Endothelial cell of umbilical vein (primary cell): ENCODE results near the gene RAC3. TPM values are rescaled to one million over a fixed set of nuclear protein-coding genes. Genes with fewer than 3 reads are reported as not detected.

ENCODE experiments used
- BruUV-seq: library from RNA; stranded (reverse); fragments of 400-500 nt; replicated peaks from 2 replicates; lab custom pipeline; 2021; lab: Mats Ljungman, UMichigan
- CTCF ChIA-PET: fragments of 300-600, 350-600 bp; sonication (Branson Sonifier 250); formaldehyde crosslinking; loops from one replicate; lab custom pipeline; 2021; ENCODE audit warnings: antibody characterized with exemption, inconsistent platforms; lab: Charles Lee
- POLR2A ChIA-PET: fragments of 300-600, 350-600 bp; sonication (Branson Sonifier 250); formaldehyde crosslinking; loops from one replicate; lab custom pipeline; 2021; ENCODE audit warnings: antibody characterized with exemption, inconsistent platforms; lab: Charles Lee
- DNase-seq: peaks from one replicate; pipeline ENCODE4 v3.0.0-alpha.2; 2011; ENCODE audit warnings: low read depth, low spot score
- FAIRE-seq: peaks from 2 replicates; lab custom pipeline; 2011; peaks lifted over from hg19 to GRCh38; lab: Jason Lieb, UNC
- H2AFZ ChIP-seq: 2 replicates; pipeline ENCODE4 v1.6.0; 2012; ENCODE audit warnings: low read depth, low read length, control low read depth, inconsistent platforms
- H3K27ac ChIP-seq: 2 replicates; pipeline ENCODE4 v1.5.1; 2011; ENCODE audit warnings: low read depth, mild to moderate bottlenecking, control low read depth, low read length, moderate library complexity; ENCODE audit not compliant: insufficient read depth
- H3K27me3 ChIP-seq, 2 experiments: 2 replicates each; pipeline versions ENCODE4 v1.6.0 to v1.6.1; 2011; ENCODE audit warnings: low read length in 2 of 2, mixed read lengths in 1 of 2; ENCODE audit not compliant: control insufficient read depth in 2 of 2, insufficient read depth in 2 of 2
- H3K36me3 ChIP-seq, 2 experiments: 2 replicates in 1 of 2; 3 replicates in 1 of 2; pipeline ENCODE4 v1.5.1; 2011; ENCODE audit warnings: low read length in 2 of 2, mild to moderate bottlenecking in 1 of 2, moderate library complexity in 1 of 2; ENCODE audit not compliant: control insufficient read depth in 2 of 2, insufficient read depth in 2 of 2; ENCODE audit errors: extremely low read depth in 1 of 2
- H3K4me1 ChIP-seq: 3 replicates; pipeline ENCODE4 v1.5.1; 2011; ENCODE audit warnings: mild to moderate bottlenecking, low read length; ENCODE audit not compliant: control insufficient read depth, insufficient read depth; ENCODE audit errors: extremely low read depth
- H3K4me2 ChIP-seq: 2 replicates; pipeline ENCODE4 v1.6.1; 2011; ENCODE audit warnings: low read length, control low read depth, mixed read lengths; ENCODE audit not compliant: insufficient read depth
- H3K4me3 ChIP-seq, 3 experiments: fragments of 200-600 bp in 1 of 3; sonication (generic), shearing (Covaris generic) in 1 of 3; replicated peaks in 1 of 3; 2 replicates each; pipeline ENCODE4 v1.5.1; 2011 to 2016; ENCODE audit warnings: control low read depth in 3 of 3, low read length in 3 of 3, mild to moderate bottlenecking in 2 of 3, inconsistent platforms in 1 of 3, low read depth in 1 of 3, moderate library complexity in 1 of 3; ENCODE audit not compliant: insufficient read depth in 1 of 3
- H3K79me2 ChIP-seq: 2 replicates; pipeline ENCODE4 v1.6.0; 2012; ENCODE audit warnings: low read length, inconsistent platforms; ENCODE audit not compliant: control insufficient read depth, insufficient read depth
- H3K9ac ChIP-seq: replicated peaks from 2 replicates; pipeline ENCODE3; 2011; ENCODE audit warnings: low read length, control low read depth; ENCODE audit not compliant: insufficient read depth; ENCODE audit errors: extremely low read depth
- H3K9me1 ChIP-seq: replicated peaks from 3 replicates; pipeline ENCODE4 v1.6.0; 2011; ENCODE audit warnings: mild to moderate bottlenecking, low read length; ENCODE audit not compliant: control insufficient read depth, insufficient read depth; ENCODE audit errors: extremely low read depth
- H3K9me3 ChIP-seq: replicated peaks from 2 replicates; pipeline ENCODE4 v1.5.1; 2012; ENCODE audit warnings: low read length, inconsistent platforms; ENCODE audit not compliant: control insufficient read depth, insufficient read depth
- H4K20me1 ChIP-seq: replicated peaks from 2 replicates; pipeline ENCODE3; 2011; ENCODE audit warnings: mild to moderate bottlenecking, low read length; ENCODE audit not compliant: control insufficient read depth, insufficient read depth; ENCODE audit errors: extremely low read depth
- EZH2 ChIP-seq: IDR thresholded peaks from 2 replicates; pipeline ENCODE4 v1.6.1; 2012; ENCODE audit warnings: borderline replicate concordance, low read depth, mild to moderate bottlenecking, moderate library complexity, low read length, inconsistent platforms; ENCODE audit not compliant: severe bottlenecking
- GATA2 ChIP-seq: IDR thresholded peaks from 2 replicates; pipeline ENCODE4 v1.7.0; 2011; ENCODE audit warnings: low read depth, mild to moderate bottlenecking, moderate library complexity, mixed read lengths, low read length; ENCODE audit not compliant: insufficient read length, insufficient read depth
- JUN ChIP-seq: IDR thresholded peaks from 2 replicates; pipeline ENCODE4 v1.6.1; 2011; ENCODE audit warnings: borderline replicate concordance, low read depth; ENCODE audit not compliant: insufficient read length, insufficient read depth
- POLR2AphosphoS5 ChIP-seq: IDR thresholded peaks from 2 replicates; pipeline ENCODE4 v1.6.1; 2012; ENCODE audit warnings: low read depth, mild to moderate bottlenecking, control low read depth, low read length, moderate library complexity; ENCODE audit not compliant: insufficient read depth
- dilution Hi-C: fragments of 300-500 bp; cut with MboI; formaldehyde crosslinking; loops from one replicate; pipeline ENCODE4 v1.15.0; 2019; ENCODE audit warnings: low sequenced_read_pairs; ENCODE audit not compliant: extremely low pct_ligation_motif_present
- intact Hi-C: fragments of 100-400 bp; cut with micrococcal nuclease; formaldehyde crosslinking; loops from one replicate; pipeline ENCODE4 v1.10.0; 2022
- polyA plus RNA-seq, 4 experiments: library from polyadenylated mRNA; depleted of rRNA in 3 of 4; stranded (reverse) in 3 of 4; unstranded in 1 of 4; fragments of >200 nt; gene quantifications; 2 replicates each; pipeline versions ENCODE4 v1.2.1 to v1.2.3, GENCODE V29; 2011 to 2012; ENCODE audit warnings: missing spikeins in 1 of 4
- total RNA-seq: library from RNA; stranded (reverse); gene quantifications from 2 replicates; pipeline ENCODE4 v1.2.3, GENCODE V29; 2021

The RAC3 gene
- total and polyA plus RNA-seq, 2 donors (not counting 3 experiments of a cell fraction or from before 2014, with no cell fraction given) = 34.1 to 56.0 TPM

DNA sequence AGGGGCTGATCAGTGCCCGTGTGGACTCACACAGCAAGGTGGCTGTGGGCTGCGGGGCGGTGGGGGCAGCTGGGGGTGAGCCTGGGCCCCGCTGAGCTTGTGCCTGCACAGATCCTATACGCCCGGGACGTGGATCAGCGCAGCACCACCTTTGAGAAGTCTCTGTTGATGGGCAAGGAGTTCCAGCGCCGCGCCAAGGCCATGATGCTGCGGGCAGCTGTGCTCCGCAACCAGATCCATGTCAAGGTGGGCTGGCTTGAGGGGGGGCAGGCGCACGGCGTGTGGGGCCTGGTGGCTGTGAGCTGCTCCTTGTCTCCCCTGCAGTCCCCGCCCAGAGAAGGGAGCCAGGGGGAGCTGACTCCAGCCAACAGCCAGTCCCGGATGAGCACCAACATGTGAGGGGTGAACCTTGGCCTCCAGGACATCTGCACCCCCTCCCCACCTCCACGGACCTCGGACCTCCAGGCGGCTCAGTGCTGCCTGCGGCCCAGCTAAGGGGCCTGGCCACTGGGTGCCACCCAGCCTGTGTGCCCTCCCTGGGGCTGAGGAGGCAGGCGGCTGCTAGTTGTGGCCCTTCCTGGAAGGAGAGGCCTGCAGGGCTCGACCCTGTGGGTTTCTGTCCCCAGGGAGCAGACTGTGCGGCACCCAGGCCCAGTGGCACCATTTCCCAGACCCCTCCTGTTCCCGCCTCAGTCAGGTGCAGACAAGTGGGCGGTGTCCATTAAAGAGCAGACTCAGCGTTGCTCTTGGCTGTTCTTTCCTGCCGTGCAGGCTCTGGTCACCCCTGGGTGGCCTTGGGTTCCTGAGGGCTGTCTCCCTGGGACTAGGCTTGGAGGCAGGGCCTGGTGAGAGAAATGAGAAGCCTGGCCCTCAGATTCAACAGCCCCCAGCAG lies 25.5 kb downstream of the RAC3 start:
- Histone ChIP-seq H3K4me3 (no peak overlapping the region), H3K79me2 (peaks cover 11% of the 10 kb centered on the region), H2AFZ (no peak overlapping the region), H3K4me2 (no peak overlapping the region), H3K9ac (no peak overlapping the region), H3K27ac (no peak overlapping the region), H3K9me3 (no peaks in the 10 kb centered on the region), H3K36me3 (peaks cover 12 to 59% of the 10 kb centered on the region in 2 experiments), H3K4me1 (peaks cover 6% of the 10 kb centered on the region), H4K20me1 (no peaks in the 10 kb centered on the region), H3K27me3 (no peaks in the 10 kb centered on the region), H3K9me1 (no peaks in the 10 kb centered on the region)
- TF ChIP-seq POLR2AphosphoS5 (peak; percentile 28), GATA2 (no peak)
- dilution Hi-C loops = no loop called here
- TSS peak; percentile 26 for BruUV-seq
- ChIA-PET CTCF (interaction anchor here (0.8 to 1.2 kb wide), 2 partner anchors 19 to 26 kb away, joined by 3 to 4 read pairs; partner anchors contain the start of gene DCXR), POLR2A (no interaction called here)
- FAIRE-seq (no peak), DNase-seq (no peak)
- intact Hi-C loops = no loop called here

DNA sequence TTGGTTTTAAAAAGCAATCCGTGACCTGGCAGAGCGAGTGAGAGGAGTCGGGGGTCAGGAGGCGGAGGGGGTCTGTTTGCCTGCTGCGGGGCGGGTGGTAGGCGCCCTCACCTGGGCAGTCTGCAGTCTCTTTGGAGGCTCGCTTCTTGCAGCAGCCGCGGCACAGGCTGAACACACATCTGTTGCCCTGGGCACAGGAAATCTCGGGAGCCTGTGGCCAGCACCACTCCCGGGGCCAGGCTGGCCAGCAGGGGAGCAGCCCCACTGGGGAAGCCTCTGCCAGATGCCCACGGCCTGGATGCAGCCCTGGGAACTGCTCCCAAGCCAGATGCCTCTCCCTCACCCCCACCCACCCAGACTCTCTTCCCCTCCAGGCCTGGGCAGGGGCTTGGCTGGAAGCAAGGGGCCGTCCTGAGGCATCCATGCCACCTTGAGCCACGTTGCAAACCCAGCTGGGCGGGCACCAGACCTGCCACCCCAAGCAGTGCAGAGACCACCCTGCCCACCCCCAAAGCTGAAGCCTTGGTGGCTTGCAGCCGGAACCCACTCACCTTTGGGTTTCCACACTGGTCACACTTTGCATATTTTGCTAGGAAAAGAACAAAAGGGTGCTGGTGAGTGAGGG lies 26.9 kb downstream of the RAC3 start:
- no peaks in the 10 kb centered on the region for H3K9me3 ChIP-seq
- no peak overlapping the region for H3K9ac ChIP-seq
- H2AFZ ChIP-seq = no peak overlapping the region
- no peaks in the 10 kb centered on the region for H3K27me3 ChIP-seq
- POLR2A ChIA-PET = no interaction called here
- CTCF ChIA-PET = interaction anchor here (1.0 kb wide), 1 partner anchor 28 kb away, joined by 4 read pairs; no protein-coding TSS in a partner anchor
- H3K79me2 ChIP-seq = no peaks in the 10 kb centered on the region
- DNase-seq (no peak), FAIRE-seq (no peak)
- H3K4me1 ChIP-seq = no peaks in the 10 kb centered on the region
- no peak for TF ChIP-seq JUN
- TF ChIP-seq EZH2 = no peak
- H4K20me1 ChIP-seq = no peaks in the 10 kb centered on the region
- H3K27ac ChIP-seq = no peak overlapping the region
- no peaks in the 10 kb centered on the region for H3K9me1 ChIP-seq
- no peak overlapping the region for H3K4me3 ChIP-seq
- no TSS peak for BruUV-seq
- dilution Hi-C loops = no loop called here
- no peak overlapping the region for H3K4me2 ChIP-seq
- intact Hi-C loops = no loop called here
- peaks cover 12 to 60% of the 10 kb centered on the region in 2 experiments for H3K36me3 ChIP-seq
